ENCODE measurements around the gene ROBO3.

- TF ChIP-seq CTCF (IDR thresholded peaks at IDR 0.05): no peak
- TF ChIP-seq POLR2A (IDR thresholded peaks at IDR 0.05): no peak
These were observed 53.7 kb downstream of the ROBO3 start, which contains the start of gene HEPN1 for GRCh38 chr11:124918950-124919349.

All from lower leg skin (tissue), 3 donors.